MM.1S (cell line): ENCODE results near the gene DRD1.

Experiments
- DNase-seq: peaks from one replicate; pipeline ENCODE4 v3.0.0-alpha.2; 2015
- H2AFZ ChIP-seq: fragments of 300-600 bp; sonication (generic); 2 replicates; pipeline ENCODE4 v1.6.0; 2016; ENCODE audit warnings: antibody characterized with exemption, low read length
- H3F3A ChIP-seq: fragments of 300-600 bp; sonication (generic); 2 replicates; pipeline ENCODE4 v1.6.1; 2016; ENCODE audit warnings: mild to moderate bottlenecking, antibody characterized with exemption, low read length, moderate library complexity, mixed read lengths; ENCODE audit not compliant: insufficient read depth
- H3K27ac ChIP-seq: fragments of 300-600 bp; sonication (generic); 2 replicates; pipeline ENCODE4 v1.5.1; 2016; ENCODE audit warnings: mild to moderate bottlenecking, low read length
- H3K27me3 ChIP-seq: fragments of 300-600 bp; sonication (generic); replicated peaks from 2 replicates; pipeline ENCODE4 v1.6.0; 2016; ENCODE audit warnings: low read length; ENCODE audit not compliant: insufficient read depth
- H3K36me3 ChIP-seq: fragments of 300-600 bp; sonication (generic); replicated peaks from 2 replicates; pipeline ENCODE4 v1.6.1; 2016; ENCODE audit warnings: mild to moderate bottlenecking, low read length, mixed read lengths; ENCODE audit not compliant: insufficient read depth
- H3K4me1 ChIP-seq: fragments of 300-600 bp; sonication (generic); 2 replicates; pipeline ENCODE4 v1.6.1; 2016; ENCODE audit warnings: low read length, mixed read lengths
- H3K4me2 ChIP-seq: fragments of 300-600 bp; sonication (generic); 2 replicates; pipeline ENCODE4 v1.6.0; 2016; ENCODE audit warnings: low read depth, low read length
- H3K4me3 ChIP-seq: fragments of 300-600 bp; sonication (generic); 2 replicates; pipeline ENCODE4 v1.5.1; 2016; ENCODE audit warnings: low read length, mixed read lengths
- H3K79me2 ChIP-seq: fragments of 300-600 bp; sonication (generic); 2 replicates; pipeline ENCODE4 v1.6.1; 2016; ENCODE audit warnings: mixed run types, low read length, mixed read lengths
- H3K9ac ChIP-seq: fragments of 300-600 bp; sonication (generic); 2 replicates; pipeline ENCODE4 v1.6.1; 2016; ENCODE audit warnings: low read length, mixed read lengths
- H3K9me2 ChIP-seq: fragments of 300-600 bp; sonication (generic); replicated peaks from 2 replicates; pipeline ENCODE4 v1.6.1; 2016; ENCODE audit warnings: mild to moderate bottlenecking, low read length, mixed read lengths; ENCODE audit not compliant: insufficient read depth
- H3K9me3 ChIP-seq: fragments of 300-600 bp; sonication (generic); replicated peaks from 2 replicates; pipeline ENCODE4 v1.6.1; 2016; ENCODE audit warnings: mild to moderate bottlenecking, low read length, mixed read lengths; ENCODE audit not compliant: insufficient read depth
- H4K20me1 ChIP-seq: fragments of 300-600 bp; sonication (generic); 2 replicates; pipeline ENCODE4 v1.6.1; 2016; ENCODE audit warnings: mild to moderate bottlenecking, low read length, moderate library complexity, mixed read lengths; ENCODE audit not compliant: insufficient read depth
- EZH2 ChIP-seq: fragments of 300-600 bp; sonication (generic); optimal IDR thresholded peaks from 2 replicates; pipeline ENCODE3; 2017; ENCODE audit warnings: low read depth, mild to moderate bottlenecking, antibody characterized with exemption, low read length, mixed read lengths
- EZH2phosphoT487 ChIP-seq: fragments of 300-600 bp; sonication (generic); IDR thresholded peaks from 2 replicates; pipeline ENCODE4 v1.6.1; 2018; ENCODE audit warnings: antibody characterized with exemption, low read length
- TF ChIP-seq, protein P1 (sequence below): fragments of 300-600 bp; sonication (generic); IDR thresholded peaks from 2 replicates; pipeline ENCODE4 v1.5.1; 2016; ENCODE audit warnings: antibody characterized with exemption, low read length, mixed read lengths

DRD1 gene

DNA sequence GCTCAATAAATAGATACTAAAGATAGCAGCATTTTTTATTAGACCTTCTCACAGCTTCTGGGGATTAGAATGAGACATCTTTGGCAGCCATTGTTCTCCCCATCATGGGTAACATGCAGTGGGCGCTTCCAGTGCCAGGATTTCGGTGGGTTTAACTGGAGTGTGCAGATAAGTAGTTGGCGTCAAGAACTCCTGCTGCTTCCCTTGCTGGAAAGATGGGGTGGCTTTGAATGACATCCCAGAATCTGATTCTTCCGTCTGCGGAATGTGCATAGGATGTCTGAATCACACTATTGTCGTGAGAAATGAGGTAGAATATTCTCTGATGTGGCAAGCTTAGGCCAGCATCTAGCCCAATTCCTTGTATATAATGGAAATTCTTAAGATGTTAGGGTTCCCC is 41.6 kb upstream of the DRD1 start:
- no peak for TF ChIP-seq EZH2phosphoT487
- no peak for TF ChIP-seq EZH2
- TF ChIP-seq, protein P1, sequence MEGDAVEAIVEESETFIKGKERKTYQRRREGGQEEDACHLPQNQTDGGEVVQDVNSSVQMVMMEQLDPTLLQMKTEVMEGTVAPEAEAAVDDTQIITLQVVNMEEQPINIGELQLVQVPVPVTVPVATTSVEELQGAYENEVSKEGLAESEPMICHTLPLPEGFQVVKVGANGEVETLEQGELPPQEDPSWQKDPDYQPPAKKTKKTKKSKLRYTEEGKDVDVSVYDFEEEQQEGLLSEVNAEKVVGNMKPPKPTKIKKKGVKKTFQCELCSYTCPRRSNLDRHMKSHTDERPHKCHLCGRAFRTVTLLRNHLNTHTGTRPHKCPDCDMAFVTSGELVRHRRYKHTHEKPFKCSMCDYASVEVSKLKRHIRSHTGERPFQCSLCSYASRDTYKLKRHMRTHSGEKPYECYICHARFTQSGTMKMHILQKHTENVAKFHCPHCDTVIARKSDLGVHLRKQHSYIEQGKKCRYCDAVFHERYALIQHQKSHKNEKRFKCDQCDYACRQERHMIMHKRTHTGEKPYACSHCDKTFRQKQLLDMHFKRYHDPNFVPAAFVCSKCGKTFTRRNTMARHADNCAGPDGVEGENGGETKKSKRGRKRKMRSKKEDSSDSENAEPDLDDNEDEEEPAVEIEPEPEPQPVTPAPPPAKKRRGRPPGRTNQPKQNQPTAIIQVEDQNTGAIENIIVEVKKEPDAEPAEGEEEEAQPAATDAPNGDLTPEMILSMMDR: no peak
- Histone ChIP-seq H3K9me3 (no peaks in the 10 kb centered on the region), H3K9me2 (no peaks in the 10 kb centered on the region), H3K79me2 (peaks cover 100% of the 10 kb centered on the region), H2AFZ (no peak overlapping the region), H3K27ac (no peak overlapping the region), H3K4me2 (no peak overlapping the region), H3K9ac (no peak overlapping the region), H3K36me3 (no peaks in the 10 kb centered on the region; the same call in 1 of the 2 replicates), H3K4me1 (0 out of 2 replicates have a peak, but pooled peaks cover 2% of the 10 kb centered on the region), H4K20me1 (peaks cover 52% of the 10 kb centered on the region), H3K4me3 (no peak overlapping the region), H3F3A (no peaks in the 10 kb centered on the region), H3K27me3 (no peaks in the 10 kb centered on the region)
- DNase-seq: no peak

DNA sequence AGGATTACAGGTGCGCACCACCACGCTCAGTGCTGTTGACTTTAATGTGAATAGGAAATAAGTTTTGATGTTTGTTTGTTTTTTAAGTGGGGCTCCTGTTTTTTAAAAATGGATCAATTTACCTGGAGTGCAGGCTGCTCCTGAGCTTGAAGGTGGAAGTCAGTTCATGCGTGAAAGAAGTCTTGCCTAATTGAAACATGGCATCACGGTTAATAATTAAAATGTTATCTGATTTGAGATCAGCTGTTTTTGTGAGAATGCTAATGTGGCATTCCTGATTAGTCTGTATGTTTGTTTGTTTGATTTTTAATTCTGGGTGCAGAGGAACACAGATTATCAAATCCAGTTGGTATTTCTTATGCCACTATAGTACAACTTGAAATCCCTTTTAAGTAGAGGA is 40.8 kb upstream of the DRD1 start:
- Histone ChIP-seq H3K4me2 (no peak overlapping the region), H2AFZ (no peak overlapping the region), H3K9ac (no peak overlapping the region), H3K9me3 (no peaks in the 10 kb centered on the region), H4K20me1 (peaks cover 44% of the 10 kb centered on the region), H3K9me2 (no peaks in the 10 kb centered on the region), H3K36me3 (no peaks in the 10 kb centered on the region; the same call in 1 of the 2 replicates), H3K27ac (no peak overlapping the region), H3K27me3 (no peaks in the 10 kb centered on the region), H3K79me2 (peaks cover 100% of the 10 kb centered on the region), H3K4me1 (peaks cover 6% of the 10 kb centered on the region), H3K4me3 (no peak overlapping the region), H3F3A (no peaks in the 10 kb centered on the region)
- TF ChIP-seq EZH2 (no peak), EZH2phosphoT487 (no peak)
- TF ChIP-seq, protein P1: no peak
- DNase-seq: no peak

GRCh38 chr5:175484322-175484721 is 40.3 kb upstream of the DRD1 start:
- Histone ChIP-seq H3K4me3 (no peak overlapping the region), H3K27ac (no peak overlapping the region), H4K20me1 (peaks cover 40% of the 10 kb centered on the region), H3K9me2 (no peaks in the 10 kb centered on the region), H3K79me2 (peaks cover 100% of the 10 kb centered on the region), H3K36me3 (no peaks in the 10 kb centered on the region; the same call in 1 of the 2 replicates), H3F3A (no peaks in the 10 kb centered on the region), H3K9ac (no peak overlapping the region), H3K4me1 (peaks cover 10% of the 10 kb centered on the region), H3K27me3 (no peaks in the 10 kb centered on the region), H2AFZ (no peak overlapping the region), H3K4me2 (no peak overlapping the region), H3K9me3 (no peaks in the 10 kb centered on the region)
- DNase-seq: no peak
- TF ChIP-seq, protein P1: no peak
